Smooth muscle cell (in vitro differentiated cells): ENCODE data around the gene ZBTB26. TPM values are rescaled to one million over a fixed set of nuclear protein-coding genes. Genes with fewer than 3 reads are reported as not detected.

Source experiments
- DNase-seq: peaks from one replicate; lab custom pipeline; 2025; ENCODE audit not compliant: unreplicated experiment; lab: John Stamatoyannopoulos, UW
- H2AFZ ChIP-seq: fragments of 200-600 bp; sonication (generic); 2 replicates; pipeline ENCODE4 v1.6.0; 2016; ENCODE audit warnings: antibody characterized with exemption, low read depth, mild to moderate bottlenecking
- H3F3A ChIP-seq: fragments of 200-600 bp; sonication (generic); 2 replicates; pipeline ENCODE4 v1.6.0; 2017; ENCODE audit warnings: antibody characterized with exemption, low read depth
- H3K27ac ChIP-seq: fragments of 200-600 bp; sonication (generic); 2 replicates; pipeline ENCODE4 v1.5.1; 2016; ENCODE audit warnings: low read depth, mild to moderate bottlenecking
- H3K27me3 ChIP-seq: fragments of 200-600 bp; sonication (generic); 2 replicates; pipeline ENCODE4 v1.6.1; 2016; ENCODE audit warnings: low read depth, mild to moderate bottlenecking
- H3K36me3 ChIP-seq: fragments of 200-600 bp; sonication (generic); 2 replicates; pipeline ENCODE4 v1.5.1; 2016; ENCODE audit warnings: low read depth
- H3K4me1 ChIP-seq: fragments of 200-600 bp; sonication (generic); 2 replicates; pipeline ENCODE4 v1.5.1; 2016; ENCODE audit warnings: low read depth
- H3K4me2 ChIP-seq: fragments of 200-600 bp; sonication (generic); 2 replicates; pipeline ENCODE4 v1.6.0; 2016; ENCODE audit warnings: mild to moderate bottlenecking
- H3K4me3 ChIP-seq: fragments of 200-600 bp; sonication (generic); 2 replicates; pipeline ENCODE4 v1.5.1; 2016; ENCODE audit warnings: mild to moderate bottlenecking
- H3K79me2 ChIP-seq: fragments of 200-600 bp; sonication (generic); 2 replicates; pipeline ENCODE4 v1.6.0; 2016; ENCODE audit warnings: low read depth, mild to moderate bottlenecking
- H3K9ac ChIP-seq: fragments of 200-600 bp; sonication (generic); 2 replicates; pipeline ENCODE4 v1.6.0; 2016; ENCODE audit warnings: low read depth
- H3K9me3 ChIP-seq: fragments of 200-600 bp; sonication (generic); replicated peaks from 2 replicates; pipeline ENCODE4 v1.5.1; 2016; ENCODE audit warnings: low read depth
- H4K20me1 ChIP-seq: fragments of 200-600 bp; sonication (generic); 2 replicates; pipeline ENCODE4 v1.6.0; 2016; ENCODE audit warnings: low read depth
- CTCF ChIP-seq: fragments of 200-600 bp; sonication (generic); IDR thresholded peaks from 2 replicates; pipeline ENCODE4 v1.5.1; 2017; ENCODE audit warnings: borderline replicate concordance, mild to moderate bottlenecking, antibody characterized with exemption; ENCODE audit not compliant: insufficient read depth, poor library complexity, severe bottlenecking
- WGBS: methylation state at CpG from one replicate; pipeline ENCODE4 v1.1.7; 2016; ENCODE audit warnings: low lambda C conversion rate; 5-methylcytosine and 5-hydroxymethylcytosine counted together
- polyA plus RNA-seq: library from polyadenylated mRNA; unstranded; fragments of >200 nt; fragmentation: Nextera tagmentation; extraction: Ambion mirVana; gene quantifications from 2 replicates; pipeline ENCODE4 v1.2.1, GENCODE V29; 2016
- total RNA-seq: library from RNA; depleted of rRNA; stranded (reverse); fragments of >200 nt; gene quantifications from 2 replicates; pipeline ENCODE4 v1.2.3, GENCODE V29; 2014

ZBTB26 gene
- total and polyA plus RNA-seq, 2 experiments from 2014 or later: 0.74 to 4.0 TPM

DNA sequence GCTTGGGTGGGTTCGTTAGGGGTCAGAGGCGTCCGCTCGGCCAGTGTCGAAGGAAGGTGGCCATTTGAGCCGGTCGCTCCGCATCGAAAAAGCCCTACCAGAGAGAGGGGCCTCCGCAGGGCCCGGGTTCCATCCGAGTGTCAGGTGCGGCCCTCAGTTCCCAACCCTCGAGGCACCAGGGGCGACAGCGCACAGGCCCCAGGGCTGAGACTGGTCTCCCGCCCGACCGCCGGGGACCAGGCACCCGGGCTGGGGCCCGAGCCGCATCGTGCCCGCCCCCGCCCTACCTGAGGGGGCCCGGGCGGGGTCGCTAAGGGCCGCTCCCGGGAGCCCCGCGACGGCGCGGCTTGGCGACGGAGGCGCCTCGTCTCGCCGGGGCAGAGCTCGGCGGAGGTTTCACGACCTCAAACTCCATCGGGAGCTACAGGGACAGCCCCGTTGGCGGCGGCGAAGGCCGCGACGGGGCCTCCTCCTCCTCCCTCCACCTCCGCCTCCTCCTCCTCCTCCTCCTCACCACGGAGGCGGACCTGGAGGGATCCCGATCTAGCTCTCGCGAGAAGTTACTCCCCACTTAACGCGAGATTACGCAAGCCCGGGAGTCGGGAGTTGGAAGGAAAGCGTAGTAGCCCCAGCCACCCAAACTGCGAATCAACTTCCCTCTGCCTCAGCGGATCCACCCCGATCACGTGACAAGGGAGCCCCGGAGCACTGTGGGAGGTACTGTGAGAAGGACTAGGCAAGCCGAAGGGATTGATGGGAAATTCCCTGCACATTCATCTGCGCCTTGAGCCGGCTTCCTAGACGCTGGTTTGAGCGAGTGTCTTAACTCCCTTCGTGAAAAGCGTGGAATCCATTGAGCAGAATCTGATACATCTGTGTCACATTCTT, 26.2 kb downstream of the ZBTB26 start, which contains the start of gene RC3H2:
RC3H2 (minus strand) TSS at position 537 of the 888 bp plus-strand sequence. CDS start 7,850 bp downstream, outside the sequence.
- Histone ChIP-seq H3K79me2 (peaks cover 64% of the 10 kb centered on the region), H3K36me3 (no peaks in the 10 kb centered on the region), H3F3A (no peaks in the 10 kb centered on the region), H3K4me2 (peak within 1 kb of the TSS; percentile 89), H3K9ac (peak within 1 kb of the TSS; percentile 98), H3K27ac (peak within 1 kb of the TSS; percentile 85), H3K4me1 (peaks cover 25% of the 10 kb centered on the region), H2AFZ (peak within 1 kb of the TSS; percentile 94), H3K9me3 (no peaks in the 10 kb centered on the region), H3K27me3 (no peaks in the 10 kb centered on the region), H3K4me3 (peak within 1 kb of the TSS; percentile 88), H4K20me1 (peaks cover 26% of the 10 kb centered on the region)
- TF ChIP-seq CTCF: no peak
- peak; percentile 88 for DNase-seq
- under 1% methylated on average over 48 of the region's 77 CpGs for WGBS

DNA sequence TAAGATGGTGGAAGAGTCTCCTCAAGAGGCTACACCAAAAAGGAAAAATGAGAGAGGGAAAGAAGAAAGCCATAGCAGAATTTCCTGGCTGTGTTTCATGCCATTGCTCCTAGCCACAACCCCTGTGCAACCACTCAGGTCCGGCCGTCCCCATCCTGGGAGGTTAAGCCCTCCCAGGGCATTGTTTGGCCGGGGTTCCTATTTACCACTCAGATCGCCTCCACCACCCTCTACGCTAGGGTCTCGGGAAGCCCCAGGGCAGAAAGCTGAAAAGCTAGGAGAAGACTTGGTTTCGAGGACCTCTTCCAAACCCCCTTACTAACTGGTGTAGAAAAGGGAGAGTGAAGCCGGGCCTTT, 26.9 kb downstream of the ZBTB26 start:
- WGBS: under 1% methylated on average over 8 of the region's 8 CpGs

DNA sequence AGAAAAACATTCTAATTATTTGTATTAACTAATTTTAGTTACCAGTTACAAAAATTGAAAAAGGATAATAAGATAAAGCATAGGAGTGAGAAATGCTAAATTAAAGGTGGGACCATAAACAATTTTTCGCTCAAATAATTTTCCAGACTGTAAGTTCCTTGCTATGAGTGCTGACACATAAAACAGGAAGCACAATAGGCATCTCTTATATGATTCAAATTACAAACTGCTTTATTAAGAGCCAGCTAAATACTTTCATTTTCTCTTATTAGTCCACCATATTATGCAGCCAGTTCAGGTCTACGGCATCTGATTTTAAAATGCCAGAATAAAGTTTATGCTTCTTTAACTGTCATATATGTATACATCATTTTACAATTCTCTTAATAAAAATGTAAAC, 30.5 kb downstream of the ZBTB26 start:
- Histone ChIP-seq H3K4me2 (peak overlapping the region; percentile 6), H3K4me1 (peaks cover 26% of the 10 kb centered on the region), H3K27ac (peak overlapping the region; percentile 16), H3F3A (no peaks in the 10 kb centered on the region), H3K4me3 (no peak overlapping the region), H3K36me3 (no peaks in the 10 kb centered on the region), H3K9ac (no peak overlapping the region), H3K79me2 (peaks cover 91% of the 10 kb centered on the region), H3K27me3 (no peaks in the 10 kb centered on the region), H3K9me3 (no peaks in the 10 kb centered on the region), H4K20me1 (peaks cover 66% of the 10 kb centered on the region), H2AFZ (no peak overlapping the region)
- no peak for TF ChIP-seq CTCF
- whole genome bisulfite sequencing: 100% methylated on average over 2 of the region's 2 CpGs
- no peak for DNase-seq

More for the DNA sequence above, 26.9 kb downstream of the ZBTB26 start:
- Histone ChIP-seq H3K4me1 (peaks cover 26% of the 10 kb centered on the region), H3K79me2 (peaks cover 66% of the 10 kb centered on the region), H4K20me1 (peaks cover 32% of the 10 kb centered on the region), H3K9ac (peak overlapping the region; percentile 98), H3K4me2 (peak overlapping the region; percentile 89), H3F3A (no peaks in the 10 kb centered on the region), H3K36me3 (no peaks in the 10 kb centered on the region), H3K9me3 (no peaks in the 10 kb centered on the region), H2AFZ (peak overlapping the region; percentile 86), H3K27me3 (no peaks in the 10 kb centered on the region), H3K27ac (peak overlapping the region; percentile 85), H3K4me3 (peak overlapping the region; percentile 88)
- DNase-seq: no peak
- TF ChIP-seq CTCF: no peak

GRCh38 chr9:122897969-122898368, 33.3 kb downstream of the ZBTB26 start:
- no peak for TF ChIP-seq CTCF
- Histone ChIP-seq H3K4me2 (no peak overlapping the region), H2AFZ (no peak overlapping the region), H3F3A (no peaks in the 10 kb centered on the region), H3K27me3 (no peaks in the 10 kb centered on the region), H3K4me1 (peaks cover 14% of the 10 kb centered on the region), H3K79me2 (peaks cover 96% of the 10 kb centered on the region), H3K9me3 (no peaks in the 10 kb centered on the region), H4K20me1 (peaks cover 92% of the 10 kb centered on the region), H3K27ac (peak overlapping the region; percentile 31), H3K9ac (no peak overlapping the region), H3K36me3 (peaks cover 9% of the 10 kb centered on the region), H3K4me3 (no peak overlapping the region)
- WGBS: 94% methylated on average over 1 of the region's 1 CpG
- DNase-seq: no peak
